Gastrocnemius medialis (tissue), 4 donors: ENCODE data around the gene TBL3.

Experiments used
- POLR2A ChIP-seq, 2 donors: fragments of 450-650 bp; IDR thresholded peaks; one replicate each; pipeline ENCODE4 v1.6.1; 2017; ENCODE audit warnings: antibody characterized with exemption in 2 of 2, mild to moderate bottlenecking in 2 of 2, moderate library complexity in 2 of 2
- TF ChIP-seq, protein P1 (sequence below), 5 experiments: fragments of 450-650 bp in 3 of 5; fragments of 200-600 bp in 2 of 5; sonication (generic) in 2 of 5; IDR thresholded peaks in 4 of 5; conservative IDR thresholded peaks in 1 of 5; 1 replicate in 4 of 5; 2 replicates in 1 of 5; pipeline ENCODE4 v1.5.1; 2016 to 2019; ENCODE audit warnings: antibody characterized with exemption in 5 of 5, mild to moderate bottlenecking in 3 of 5, moderate library complexity in 3 of 5

GRCh38 chr16:2025251-2025650 lies 53.4 kb downstream of the TBL3 start:
- TF ChIP-seq, protein P1, sequence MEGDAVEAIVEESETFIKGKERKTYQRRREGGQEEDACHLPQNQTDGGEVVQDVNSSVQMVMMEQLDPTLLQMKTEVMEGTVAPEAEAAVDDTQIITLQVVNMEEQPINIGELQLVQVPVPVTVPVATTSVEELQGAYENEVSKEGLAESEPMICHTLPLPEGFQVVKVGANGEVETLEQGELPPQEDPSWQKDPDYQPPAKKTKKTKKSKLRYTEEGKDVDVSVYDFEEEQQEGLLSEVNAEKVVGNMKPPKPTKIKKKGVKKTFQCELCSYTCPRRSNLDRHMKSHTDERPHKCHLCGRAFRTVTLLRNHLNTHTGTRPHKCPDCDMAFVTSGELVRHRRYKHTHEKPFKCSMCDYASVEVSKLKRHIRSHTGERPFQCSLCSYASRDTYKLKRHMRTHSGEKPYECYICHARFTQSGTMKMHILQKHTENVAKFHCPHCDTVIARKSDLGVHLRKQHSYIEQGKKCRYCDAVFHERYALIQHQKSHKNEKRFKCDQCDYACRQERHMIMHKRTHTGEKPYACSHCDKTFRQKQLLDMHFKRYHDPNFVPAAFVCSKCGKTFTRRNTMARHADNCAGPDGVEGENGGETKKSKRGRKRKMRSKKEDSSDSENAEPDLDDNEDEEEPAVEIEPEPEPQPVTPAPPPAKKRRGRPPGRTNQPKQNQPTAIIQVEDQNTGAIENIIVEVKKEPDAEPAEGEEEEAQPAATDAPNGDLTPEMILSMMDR (IDR thresholded peaks at IDR 0.05 in 4 of 5, conservative IDR thresholded peaks at IDR 0.05 in 1 of 5): no peak
- no peak for TF ChIP-seq POLR2A (IDR thresholded peaks at IDR 0.05)
